GM18519 (cell line): ENCODE data around the gene SET.

Experiments used
- ATAC-seq: cut with Tn5 transposase; IDR thresholded peaks from one replicate; pipeline ENCODE4 v1.9.1; 2021; ENCODE audit warnings: mild to moderate bottlenecking, moderate library complexity; ENCODE audit not compliant: unreplicated experiment, low FRiP score

SET gene

DNA sequence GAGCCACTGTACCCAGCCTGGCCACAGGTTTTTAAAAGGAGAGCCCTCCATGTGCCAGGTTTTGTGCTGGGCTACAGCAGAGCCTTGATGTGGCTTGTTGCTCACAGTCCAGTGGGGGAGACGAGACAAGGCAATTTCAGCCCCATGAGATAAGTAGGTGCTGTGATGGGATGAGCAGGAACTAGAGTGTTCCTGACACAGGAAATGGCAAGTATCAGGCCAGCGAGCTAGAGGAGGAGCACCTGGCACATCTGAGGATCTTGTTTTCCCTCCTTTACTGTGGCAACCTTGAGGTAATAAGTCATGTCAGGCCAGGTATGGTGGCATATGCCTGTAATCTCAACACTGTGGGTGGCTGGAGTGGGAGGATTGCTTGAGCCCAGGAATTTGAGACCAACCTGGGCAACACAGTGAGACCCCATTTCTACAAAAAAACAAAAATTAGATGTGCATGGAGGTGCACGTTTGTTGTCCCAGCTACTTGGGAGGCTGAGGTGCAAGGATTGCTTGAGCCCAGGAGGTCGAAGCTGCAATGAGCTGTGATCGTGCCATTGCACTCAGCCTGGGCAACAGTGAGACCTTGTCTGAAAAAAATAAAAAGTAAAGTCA lies 38.7 kb downstream of the SET start:
- ATAC-seq: no peak

DNA sequence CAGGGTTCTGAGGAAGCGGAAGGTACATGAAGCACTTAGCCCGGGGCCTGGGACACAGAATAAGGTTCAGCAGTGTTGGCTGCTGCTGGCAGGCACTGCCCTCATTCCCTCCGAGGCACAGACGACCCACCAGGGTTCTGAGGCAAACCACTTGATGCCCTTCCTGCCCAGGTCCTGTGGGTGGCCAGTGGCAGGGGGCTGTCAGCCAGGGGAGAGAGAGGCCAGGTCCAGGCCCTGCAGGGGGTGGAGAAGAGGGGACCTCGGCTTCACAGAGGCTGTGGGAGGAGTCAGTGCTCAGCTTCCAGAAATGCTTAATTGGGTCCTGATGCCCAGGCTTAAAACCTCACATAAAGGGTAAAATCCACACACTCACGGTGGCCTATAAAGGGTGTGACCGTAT lies 39.3 kb downstream of the SET start:
- ATAC-seq: no peak

DNA sequence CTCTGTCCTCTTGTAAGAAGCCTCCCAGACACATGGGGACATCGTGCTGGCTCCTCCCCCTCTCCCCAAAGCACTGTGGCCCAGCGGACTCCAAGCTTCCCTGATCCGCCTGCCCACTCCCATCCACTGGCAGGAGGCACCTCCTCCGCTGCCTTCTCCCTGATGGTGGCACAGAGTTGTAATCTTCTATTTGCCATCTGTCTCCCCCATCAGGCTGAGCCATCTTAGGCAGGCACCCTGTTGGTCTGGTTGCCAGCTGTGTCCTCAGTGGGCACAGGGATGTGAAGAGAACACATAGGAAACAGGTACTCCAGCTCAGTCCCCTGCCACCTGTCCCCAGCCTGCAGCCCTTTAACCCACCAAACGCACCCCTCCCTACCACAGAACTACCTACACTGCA lies 40.3 kb downstream of the SET start:
- ATAC-seq: no peak

DNA sequence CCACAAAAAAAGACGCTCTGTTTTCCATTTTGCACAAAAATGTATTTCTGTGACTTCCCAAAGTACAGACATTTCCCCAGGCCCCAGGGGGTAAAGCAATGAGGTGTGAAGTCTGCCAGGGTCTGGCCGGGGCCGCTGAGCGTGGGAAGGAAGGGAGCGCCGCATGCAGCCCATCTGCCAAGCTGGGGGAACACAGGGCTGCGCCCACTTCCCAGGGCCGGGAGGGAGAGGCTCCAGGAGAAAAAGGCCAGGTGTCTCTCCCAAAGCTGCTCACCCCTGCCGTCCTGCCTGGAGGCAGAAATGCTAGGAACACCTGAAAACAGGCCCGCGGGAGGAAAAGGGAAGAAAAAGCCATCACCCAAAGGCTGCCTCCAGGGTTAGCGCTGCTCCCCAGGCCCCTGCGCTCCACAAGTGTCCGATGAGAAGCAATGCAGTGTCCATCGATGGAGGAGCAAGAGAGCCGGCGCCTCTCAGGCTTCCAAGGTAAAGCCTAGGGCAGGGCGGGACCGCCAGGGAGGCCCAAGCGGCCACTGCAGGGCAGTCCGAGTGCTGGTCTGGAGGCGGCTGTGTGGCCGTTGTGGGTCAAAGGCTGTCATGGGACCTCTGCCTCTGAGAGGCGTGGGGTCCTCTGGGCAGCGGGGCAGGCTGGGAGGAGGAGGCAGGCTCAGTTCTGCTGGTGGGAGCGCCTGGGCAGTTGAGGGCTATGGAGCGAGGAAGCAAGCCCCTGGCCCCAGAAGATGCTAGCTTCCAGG lies 40.9 kb downstream of the SET start:
- no peak for ATAC-seq

DNA sequence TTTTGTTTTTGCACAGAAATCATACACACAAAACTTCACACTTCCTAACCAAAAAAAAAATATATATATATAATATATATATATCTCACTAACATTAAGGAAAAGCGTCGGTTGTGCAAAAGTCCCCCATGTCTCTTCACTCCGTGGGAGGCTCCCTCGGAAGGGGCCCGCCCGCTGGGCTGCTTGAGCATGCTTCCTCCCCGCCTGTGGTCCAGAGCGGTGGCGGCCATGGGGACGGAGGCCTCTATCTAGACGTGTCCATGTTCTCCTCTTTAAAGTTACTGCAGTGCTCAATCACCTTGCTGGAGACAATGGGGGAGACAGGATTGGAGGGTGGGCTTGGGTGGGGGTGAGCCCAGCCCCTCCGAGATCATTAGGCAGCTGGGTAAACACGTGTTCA lies 42.1 kb downstream of the SET start:
- no peak for ATAC-seq

DNA sequence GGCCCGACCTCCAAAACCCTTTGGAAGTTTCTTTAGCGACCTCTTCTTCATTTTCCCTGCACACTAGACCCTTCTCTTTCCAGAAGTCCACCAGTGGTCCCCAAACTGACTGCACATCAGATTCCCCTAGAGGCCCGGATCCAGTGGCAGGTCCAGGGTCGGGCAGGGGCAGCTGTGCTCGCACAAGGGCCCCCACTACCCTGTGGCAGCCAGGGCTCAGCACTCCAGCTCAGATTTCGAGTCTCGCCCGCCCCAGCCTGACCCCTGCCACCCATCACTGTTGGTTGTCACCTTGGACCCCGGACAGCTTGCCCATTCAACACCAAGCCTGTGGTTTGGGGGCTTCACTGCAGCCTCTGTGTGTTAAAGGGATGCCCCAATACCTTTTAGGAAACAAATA lies 42.7 kb downstream of the SET start:
- no peak for ATAC-seq

DNA sequence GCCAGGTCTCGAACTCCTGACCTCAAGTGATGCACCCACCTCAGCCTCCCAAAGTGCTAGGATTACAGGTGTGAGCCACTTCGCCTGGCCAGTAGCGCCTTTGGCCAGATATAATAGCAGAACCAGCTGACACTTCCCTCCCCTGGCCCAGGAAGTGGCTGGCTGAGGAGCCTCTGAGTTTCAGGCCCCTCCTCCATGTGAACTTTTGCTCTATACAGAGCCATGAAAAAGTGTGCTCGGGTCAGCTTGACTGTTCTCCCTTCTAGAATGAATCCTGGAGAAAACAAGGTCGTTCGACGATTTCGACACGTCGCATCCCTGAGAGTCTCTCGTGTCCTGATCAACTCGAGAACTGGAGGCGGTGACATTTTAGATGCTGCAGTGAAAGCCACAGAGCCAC lies 43.6 kb downstream of the SET start:
- ATAC-seq: no peak

DNA sequence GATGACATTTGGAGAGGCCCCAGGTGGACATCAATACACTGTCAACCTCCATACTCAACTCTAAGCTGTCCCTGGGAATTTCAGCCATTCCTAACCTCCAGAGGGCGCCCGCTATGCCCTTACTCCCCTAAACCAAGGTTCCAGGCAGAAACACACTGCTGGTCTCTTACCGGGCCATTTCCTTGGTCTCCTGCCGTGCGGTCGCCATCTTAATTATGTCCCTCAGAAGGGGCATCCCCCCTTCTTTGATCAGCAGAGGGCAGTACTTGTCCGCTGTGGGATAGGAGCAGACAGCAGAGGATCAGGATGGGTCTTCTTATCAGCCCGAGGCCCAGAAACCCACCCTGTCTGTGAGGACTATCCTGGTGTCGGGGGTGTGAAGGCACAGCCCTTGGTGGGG lies 44.2 kb downstream of the SET start:
- ATAC-seq: no peak

DNA sequence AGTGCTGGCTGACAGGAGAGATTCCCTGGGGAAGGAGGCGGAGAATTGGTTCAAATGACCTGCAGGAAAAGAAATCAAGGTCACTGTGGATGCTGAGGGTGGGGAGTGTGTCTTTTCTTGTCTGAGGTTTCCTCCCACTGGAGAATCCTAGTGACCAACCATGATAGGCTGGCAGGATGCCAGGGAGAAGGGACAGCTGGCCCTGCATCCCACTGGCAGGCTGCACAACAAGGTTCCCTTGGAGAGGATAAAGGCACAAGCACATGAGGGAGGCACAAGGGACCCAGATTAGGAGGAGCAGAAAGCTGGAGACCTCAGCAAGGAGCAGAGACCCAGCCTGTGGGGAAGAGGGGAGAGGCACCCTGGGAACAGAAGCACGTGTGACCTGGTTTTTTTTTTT lies 46.4 kb downstream of the SET start:
- no peak for ATAC-seq

DNA sequence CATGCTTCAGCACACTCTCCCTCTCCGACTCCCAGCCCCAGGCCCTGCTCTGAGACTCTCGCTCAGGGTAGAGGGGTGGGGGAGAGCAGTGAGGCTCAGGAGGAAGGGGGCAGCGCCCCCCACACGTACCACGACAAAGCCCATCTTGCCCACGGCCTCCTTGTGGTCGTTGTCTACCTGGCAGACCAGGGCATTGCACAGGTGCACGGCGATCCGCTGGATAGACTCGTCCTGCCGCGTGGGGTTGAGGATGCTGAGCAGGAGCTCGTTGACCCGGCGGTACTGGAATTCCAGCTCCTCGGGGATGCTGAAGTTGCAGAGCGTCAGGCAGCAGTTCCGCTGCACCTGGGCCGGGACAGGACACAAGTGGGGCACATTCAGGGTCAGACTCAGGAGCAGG lies 53.4 kb downstream of the SET start:
- no peak for ATAC-seq

DNA sequence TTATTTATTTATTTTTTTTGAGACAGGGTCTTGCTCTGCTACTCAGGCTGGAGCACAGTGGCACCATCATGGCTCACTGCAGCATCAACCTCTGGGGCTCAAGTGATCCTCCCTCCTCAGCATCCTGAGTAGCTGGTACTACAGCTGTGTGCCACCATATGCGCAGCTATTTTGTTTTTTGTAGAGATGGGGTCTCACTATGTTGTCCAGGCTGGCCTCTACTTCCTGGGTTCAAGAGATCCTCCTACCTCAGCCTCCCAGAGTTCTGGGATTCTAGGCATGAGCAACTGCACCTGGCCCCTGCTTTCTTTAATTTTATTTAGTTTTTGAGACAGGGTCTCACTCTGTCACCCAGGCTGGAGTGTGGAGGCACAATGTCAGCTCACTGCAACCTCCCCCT lies 54.4 kb downstream of the SET start:
- no peak for ATAC-seq
